Stimulated activated CD4-positive, alpha-beta T cell treated with anti-CD3 and anti-CD28 coated beads, TNF-alpha, amount 100 ng/mL, for 24 hours (primary cell): ENCODE data around the gene EIF3A.
"Not testable (repeated sequence)": the region's sequence is repeated elsewhere in the genome, so short reads cannot be mapped to it uniquely, and the experiment has no call there.

Experiments used
- DNase-seq, 3 experiments: peaks; one replicate each; pipeline ENCODE4 v3.0.0-alpha.2; 2020; ENCODE audit warnings: low read depth in 3 of 3

Gene EIF3A

GRCh38 chr10:119101366-119102098, 20.9 kb upstream of the EIF3A start:
- no peak for DNase-seq

GRCh38 chr10:119100434-119101238, 20.0 kb upstream of the EIF3A start:
- DNase-seq = no peak

GRCh38 chr10:119098576-119098975, 18.0 kb upstream of the EIF3A start:
- DNase-seq = no peak

- DNase-seq = not testable (repeated sequence)
These were observed 16.2 kb upstream of the EIF3A start for GRCh38 chr10:119096641-119097415.

GRCh38 chr10:119095640-119096039, 15.0 kb upstream of the EIF3A start:
- no peak for DNase-seq

- peak in 1 of 3 experiments; percentile 13 for DNase-seq
These were observed 10.4 kb upstream of the EIF3A start for GRCh38 chr10:119090968-119091367.

GRCh38 chr10:119090026-119090795, 9.6 kb upstream of the EIF3A start:
- peak in 2 of 3 experiments; percentile 23 to 25 for DNase-seq

- no peak for DNase-seq
These were observed 6.8 kb upstream of the EIF3A start for GRCh38 chr10:119087271-119087882.

- no peak for DNase-seq
These were observed 4.3 kb upstream of the EIF3A start for GRCh38 chr10:119084896-119085295.

GRCh38 chr10:119079599-119080520, 757 bp downstream of the EIF3A start:
- DNase-seq = peak; percentile 24 to 74 (median 34)

GRCh38 chr10:119078422-119079179, 2.0 kb downstream of the EIF3A start:
- DNase-seq = no peak

- no peak for DNase-seq
These were observed 7.0 kb downstream of the EIF3A start for GRCh38 chr10:119073584-119073983.

- no peak for DNase-seq
These were observed 10.0 kb downstream of the EIF3A start for GRCh38 chr10:119070395-119071165.

- DNase-seq = no peak
These were observed 18.7 kb downstream of the EIF3A start for GRCh38 chr10:119061926-119062325.

- DNase-seq = no peak
These were observed 19.3 kb downstream of the EIF3A start for GRCh38 chr10:119061352-119061751.

- no peak for DNase-seq
These were observed 20.5 kb downstream of the EIF3A start for GRCh38 chr10:119060107-119060506.

- no peak for DNase-seq
These were observed 21.1 kb downstream of the EIF3A start for GRCh38 chr10:119059557-119059956.

- no peak for DNase-seq
These were observed 22.6 kb downstream of the EIF3A start for GRCh38 chr10:119058010-119058409.
